Panc1 (cell line): ENCODE measurements around the gene TRIM28. TPM values are rescaled to one million over a fixed set of nuclear protein-coding genes. Genes with fewer than 3 reads are reported as not detected.
A peak's percentile ranks its signal among the peaks of the same experiment; 100 is the strongest.

Experiments used
- ATAC-seq: fragments of 200-7000 bp; cut with Tn5 transposase; 2 replicates; pipeline ENCODE4 v1.9.1; 2020; ENCODE audit warnings: mild to moderate bottlenecking, moderate library complexity
- BruUV-seq: library from RNA; stranded (reverse); fragments of 400-500 nt; replicated peaks from 2 replicates; lab custom pipeline; 2021; lab: Mats Ljungman, UMichigan
- CTCF ChIA-PET: fragments of 300-600 bp; sonication (Branson Sonifier 250); formaldehyde crosslinking; loops from one replicate; lab custom pipeline; 2022; ENCODE audit warnings: antibody characterized with exemption; lab: Charles Lee
- POLR2A ChIA-PET: fragments of 300-600 bp; sonication (Branson Sonifier 250); formaldehyde crosslinking; loops from one replicate; lab custom pipeline; 2022; ENCODE audit warnings: antibody characterized with exemption; lab: Charles Lee
- DNase-seq: peaks from one replicate; pipeline ENCODE4 v3.0.0-alpha.2; 2010; ENCODE audit warnings: low read depth, low spot score
- H3K27ac ChIP-seq: 2 replicates; pipeline ENCODE4 v1.5.1; 2011; ENCODE audit warnings: mild to moderate bottlenecking, low read length, inconsistent platforms
- H3K27me3 ChIP-seq: fragments of 200-500 bp; sonication (Bioruptor generic); 2 replicates; pipeline ENCODE4 v1.6.0; 2014; ENCODE audit warnings: low read length, inconsistent platforms; ENCODE audit not compliant: control insufficient read depth, insufficient read depth
- H3K36me3 ChIP-seq: fragments of 200-500 bp; sonication (Bioruptor generic); 2 replicates; pipeline ENCODE4 v1.5.1; 2014; ENCODE audit warnings: inconsistent platforms, mild to moderate bottlenecking, low read length, moderate library complexity; ENCODE audit not compliant: control insufficient read depth, insufficient read depth
- H3K4me1 ChIP-seq: 2 replicates; pipeline ENCODE4 v1.5.1; 2011; ENCODE audit warnings: inconsistent platforms, mild to moderate bottlenecking, low read length, moderate library complexity; ENCODE audit not compliant: control insufficient read depth, insufficient read depth
- H3K4me3 ChIP-seq, 2 experiments: 2 replicates each; pipeline ENCODE4 v1.5.1; 2011 to 2012; ENCODE audit warnings: low read depth in 2 of 2, low read length in 2 of 2, mild to moderate bottlenecking in 2 of 2, inconsistent platforms in 1 of 2, moderate library complexity in 1 of 2
- H3K9me3 ChIP-seq: fragments of 200-500 bp; sonication (Bioruptor generic); 2 replicates; pipeline ENCODE4 v1.5.1; 2014; ENCODE audit warnings: low read depth, mild to moderate bottlenecking, inconsistent platforms, low read length, moderate library complexity; ENCODE audit not compliant: control insufficient read depth, insufficient read depth
- POLR2AphosphoS5 ChIP-seq: IDR thresholded peaks from 2 replicates; pipeline ENCODE4 v1.6.1; 2012; ENCODE audit warnings: mild to moderate bottlenecking, low read depth, low read length, moderate library complexity
- SIN3A ChIP-seq: IDR thresholded peaks from 2 replicates; pipeline ENCODE4 v1.6.1; 2012; ENCODE audit warnings: low read depth, mild to moderate bottlenecking, low read length, moderate library complexity, borderline replicate concordance; ENCODE audit not compliant: insufficient read depth
- TCF7L2 ChIP-seq: IDR thresholded peaks from 2 replicates; pipeline ENCODE4 v1.6.1; 2011; ENCODE audit warnings: mild to moderate bottlenecking, low read depth, low read length, inconsistent platforms
- in situ Hi-C: cut with HindIII; loops from 2 replicates; pipeline ENCODE4 v1.10.0; 2016; ENCODE audit warnings: low sequenced_read_pairs, low pct_unique_long_range_greater_than_20kb
- intact Hi-C: fragments of 100-400 bp; cut with micrococcal nuclease; formaldehyde crosslinking; loops from one replicate; pipeline ENCODE4 v1.10.0; 2022; ENCODE audit not compliant: unreplicated experiment
- total RNA-seq: library from RNA; stranded (reverse); gene quantifications from one replicate; pipeline ENCODE4 v1.2.1, GENCODE V29; 2021; ENCODE audit not compliant: unreplicated experiment
- TF ChIP-seq, protein P1 (sequence below), 2 experiments: IDR thresholded peaks; 2 replicates each; pipeline ENCODE4 v1.6.1; 2011 to 2012; ENCODE audit warnings: low read depth in 2 of 2, control low read depth in 1 of 2, low read length in 1 of 2, mild to moderate bottlenecking in 1 of 2, moderate library complexity in 1 of 2; ENCODE audit not compliant: insufficient read depth in 1 of 2
- TF ChIP-seq, protein P2 (sequence below): fragments of 450-650 bp; IDR thresholded peaks from 2 replicates; pipeline ENCODE4 v1.5.1; 2017; ENCODE audit warnings: mild to moderate bottlenecking

TRIM28 gene
- total RNA-seq, 1 experiment from 2014 or later: 767 TPM

DNA sequence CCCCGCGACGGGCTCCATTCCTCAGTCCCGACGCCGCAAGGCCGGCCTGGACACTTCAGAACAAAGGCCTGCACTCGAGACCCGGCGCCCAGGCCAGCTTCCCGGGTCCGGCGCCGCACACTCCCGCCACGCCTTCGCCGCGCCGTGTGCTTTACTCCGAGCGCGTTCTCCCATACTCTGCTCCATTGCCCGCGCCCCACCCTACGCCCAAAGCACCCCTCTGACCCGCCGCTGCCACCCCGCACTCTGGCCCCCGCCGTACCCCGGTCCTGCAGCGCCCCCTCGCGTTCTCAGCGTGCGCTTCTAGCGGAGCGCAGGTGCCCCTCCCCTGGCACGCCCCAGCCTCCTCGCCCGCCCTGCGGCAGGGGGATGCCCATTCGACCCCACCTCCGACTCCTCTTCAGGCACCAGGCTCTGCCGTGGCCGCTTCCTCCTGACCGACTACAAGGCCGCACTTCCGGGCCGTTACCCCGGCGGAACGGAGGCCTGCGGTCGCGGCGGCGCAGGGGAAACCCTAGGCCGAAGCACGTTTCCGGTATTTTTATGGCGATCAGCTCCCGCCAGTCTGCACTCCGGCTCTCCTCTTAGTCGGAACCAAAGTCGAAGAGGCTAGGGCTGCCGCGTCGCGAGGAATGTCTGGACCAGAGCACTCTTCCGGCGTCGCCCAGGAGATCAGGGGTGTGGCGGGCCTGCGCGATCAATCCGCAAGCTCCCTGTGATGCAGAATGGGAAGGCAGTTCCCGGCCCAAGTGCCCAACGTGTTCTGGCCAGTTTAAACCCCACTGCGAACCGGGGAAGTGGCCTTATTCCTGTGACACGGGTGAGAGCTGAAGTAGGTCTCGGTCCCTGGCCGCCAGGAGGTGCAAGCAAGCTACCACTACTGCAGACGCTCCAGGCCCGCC lies 24.3 kb upstream of the TRIM28 start, which contains the start of gene ZBTB45:
TSS of gene ZBTB45 (minus strand) at position 456 of the 902 bp plus-strand sequence. CDS start 2,137 bp downstream, outside the sequence.
- intact Hi-C loops: loop anchor here (1.0 kb wide), 1 partner anchor 36 kb away; the partner anchor contains the start of gene CHMP2A
- peaks cover 2% of the 10 kb centered on the region; the same call in 1 of the 2 replicates for H3K36me3 ChIP-seq
- peak; percentile 95 for DNase-seq
- H3K9me3 ChIP-seq: no peaks in the 10 kb centered on the region
- ChIA-PET POLR2A (interaction anchor here (0.5 to 1.6 kb wide), 4 partner anchors 9 to 157 kb away, joined by 3 to 7 read pairs (median 4); partner anchors contain the start of gene TRIM28), CTCF (interaction anchor here (0.5 to 3.0 kb wide), 7 partner anchors 14 to 172 kb away, joined by 3 to 11 read pairs (median 7); partner anchors contain the start of genes CHMP2A and TRIM28)
- ATAC-seq: peak; percentile 89
- in situ Hi-C loops: no loop called here
- peak within 1 kb of the TSS; percentile 72 to 98 for H3K4me3 ChIP-seq
- peak within 1 kb of the TSS; percentile 99 for H3K27ac ChIP-seq
- TF ChIP-seq POLR2AphosphoS5 (peak; percentile 94), SIN3A (peak; percentile 93; the same call in 1 of the 2 replicates), TCF7L2 (peak; percentile 59; the same call in 1 of the 2 replicates)
- TF ChIP-seq, protein P1, sequence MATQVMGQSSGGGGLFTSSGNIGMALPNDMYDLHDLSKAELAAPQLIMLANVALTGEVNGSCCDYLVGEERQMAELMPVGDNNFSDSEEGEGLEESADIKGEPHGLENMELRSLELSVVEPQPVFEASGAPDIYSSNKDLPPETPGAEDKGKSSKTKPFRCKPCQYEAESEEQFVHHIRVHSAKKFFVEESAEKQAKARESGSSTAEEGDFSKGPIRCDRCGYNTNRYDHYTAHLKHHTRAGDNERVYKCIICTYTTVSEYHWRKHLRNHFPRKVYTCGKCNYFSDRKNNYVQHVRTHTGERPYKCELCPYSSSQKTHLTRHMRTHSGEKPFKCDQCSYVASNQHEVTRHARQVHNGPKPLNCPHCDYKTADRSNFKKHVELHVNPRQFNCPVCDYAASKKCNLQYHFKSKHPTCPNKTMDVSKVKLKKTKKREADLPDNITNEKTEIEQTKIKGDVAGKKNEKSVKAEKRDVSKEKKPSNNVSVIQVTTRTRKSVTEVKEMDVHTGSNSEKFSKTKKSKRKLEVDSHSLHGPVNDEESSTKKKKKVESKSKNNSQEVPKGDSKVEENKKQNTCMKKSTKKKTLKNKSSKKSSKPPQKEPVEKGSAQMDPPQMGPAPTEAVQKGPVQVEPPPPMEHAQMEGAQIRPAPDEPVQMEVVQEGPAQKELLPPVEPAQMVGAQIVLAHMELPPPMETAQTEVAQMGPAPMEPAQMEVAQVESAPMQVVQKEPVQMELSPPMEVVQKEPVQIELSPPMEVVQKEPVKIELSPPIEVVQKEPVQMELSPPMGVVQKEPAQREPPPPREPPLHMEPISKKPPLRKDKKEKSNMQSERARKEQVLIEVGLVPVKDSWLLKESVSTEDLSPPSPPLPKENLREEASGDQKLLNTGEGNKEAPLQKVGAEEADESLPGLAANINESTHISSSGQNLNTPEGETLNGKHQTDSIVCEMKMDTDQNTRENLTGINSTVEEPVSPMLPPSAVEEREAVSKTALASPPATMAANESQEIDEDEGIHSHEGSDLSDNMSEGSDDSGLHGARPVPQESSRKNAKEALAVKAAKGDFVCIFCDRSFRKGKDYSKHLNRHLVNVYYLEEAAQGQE (IDR thresholded peaks at IDR 0.05; ENCODE audit: insufficient read depth in 1 of 2, low read depth in 2 of 2, low read length in 1 of 2): peak in 1 of 2 experiments; percentile 78; a peak in 1 of 4 replicates
- TF ChIP-seq, protein P2, sequence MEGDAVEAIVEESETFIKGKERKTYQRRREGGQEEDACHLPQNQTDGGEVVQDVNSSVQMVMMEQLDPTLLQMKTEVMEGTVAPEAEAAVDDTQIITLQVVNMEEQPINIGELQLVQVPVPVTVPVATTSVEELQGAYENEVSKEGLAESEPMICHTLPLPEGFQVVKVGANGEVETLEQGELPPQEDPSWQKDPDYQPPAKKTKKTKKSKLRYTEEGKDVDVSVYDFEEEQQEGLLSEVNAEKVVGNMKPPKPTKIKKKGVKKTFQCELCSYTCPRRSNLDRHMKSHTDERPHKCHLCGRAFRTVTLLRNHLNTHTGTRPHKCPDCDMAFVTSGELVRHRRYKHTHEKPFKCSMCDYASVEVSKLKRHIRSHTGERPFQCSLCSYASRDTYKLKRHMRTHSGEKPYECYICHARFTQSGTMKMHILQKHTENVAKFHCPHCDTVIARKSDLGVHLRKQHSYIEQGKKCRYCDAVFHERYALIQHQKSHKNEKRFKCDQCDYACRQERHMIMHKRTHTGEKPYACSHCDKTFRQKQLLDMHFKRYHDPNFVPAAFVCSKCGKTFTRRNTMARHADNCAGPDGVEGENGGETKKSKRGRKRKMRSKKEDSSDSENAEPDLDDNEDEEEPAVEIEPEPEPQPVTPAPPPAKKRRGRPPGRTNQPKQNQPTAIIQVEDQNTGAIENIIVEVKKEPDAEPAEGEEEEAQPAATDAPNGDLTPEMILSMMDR: peak; percentile 95
- H3K27me3 ChIP-seq: no peaks in the 10 kb centered on the region
- TSS peak; percentile 95 for BruUV-seq
- peaks cover 30% of the 10 kb centered on the region for H3K4me1 ChIP-seq

DNA sequence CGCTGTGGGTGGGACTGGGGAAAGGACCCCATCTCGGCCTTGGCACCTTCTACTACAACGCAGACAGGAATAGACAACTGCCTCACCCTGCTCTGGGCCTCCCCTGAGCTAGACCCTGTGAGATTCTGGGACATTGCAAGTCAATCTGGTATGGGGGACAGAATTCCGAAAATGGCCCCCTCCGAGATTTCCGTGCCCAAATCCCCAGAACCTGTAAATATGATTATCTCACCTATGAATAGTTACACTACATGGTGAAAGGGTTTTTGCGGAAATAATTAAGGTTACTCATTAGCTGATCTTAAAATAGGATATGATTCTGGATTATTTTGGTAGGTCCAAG lies 23.6 kb upstream of the TRIM28 start:
- no peaks in the 10 kb centered on the region for H3K9me3 ChIP-seq
- peak overlapping the region; percentile 72 to 98 for H3K4me3 ChIP-seq
- H3K27ac ChIP-seq: peak overlapping the region; percentile 99
- ATAC-seq: no peak
- no peaks in the 10 kb centered on the region for H3K27me3 ChIP-seq
- in situ Hi-C loops: no loop called here
- no peak for DNase-seq
- no peak for TF ChIP-seq TCF7L2
- TF ChIP-seq, protein P2: no peak
- TF ChIP-seq, protein P1 (IDR thresholded peaks at IDR 0.05; ENCODE audit: insufficient read depth in 1 of 2, low read depth in 2 of 2, low read length in 1 of 2): no peak
- no peak for TF ChIP-seq SIN3A
- TF ChIP-seq POLR2AphosphoS5: no peak
- H3K4me1 ChIP-seq: peaks cover 28% of the 10 kb centered on the region
- CTCF ChIA-PET: interaction anchor here (1.0 to 3.0 kb wide), 5 partner anchors 24 to 173 kb away, joined by 3 to 11 read pairs (median 8); partner anchors contain the start of genes CHMP2A and TRIM28
- BruUV-seq: no TSS peak
- POLR2A ChIA-PET: interaction anchor here (0.5 to 1.6 kb wide), 6 partner anchors 8 to 1200 kb away, joined by 3 to 10 read pairs (median 6); partner anchors contain the start of genes CHMP2A, TRIM28 and ZNF543
- no peaks in the 10 kb centered on the region; the same call in 1 of the 2 replicates for H3K36me3 ChIP-seq
- intact Hi-C loops: no loop called here
